ENCODE results near the gene FGD2.

GRCh38 chr6:37007340-37008043 is 2.0 kb downstream of the FGD2 start:
- no peak for TF ChIP-seq POLR2AphosphoS5 (IDR thresholded peaks at IDR 0.05; ENCODE audit: borderline replicate concordance, low read depth, low read length)
- TF ChIP-seq EZH2 (IDR thresholded peaks at IDR 0.05): no peak
- TF ChIP-seq FOXP2 (optimal IDR thresholded peaks at IDR 0.05; ENCODE audit: control extremely low read depth, extremely low read length, insufficient read depth): no peak

Measured in SK-N-MC (cell line).